CD4-positive, alpha-beta T cell treated with Interleukin-6 at 100 ng/mL for 8 hours (primary cell): ENCODE measurements around the gene SGPL1.

Source experiments
- DNase-seq: peaks from one replicate; pipeline ENCODE4 v3.0.0-alpha.2; 2020; ENCODE audit warnings: mixed read lengths, low spot score

The SGPL1 gene

DNA sequence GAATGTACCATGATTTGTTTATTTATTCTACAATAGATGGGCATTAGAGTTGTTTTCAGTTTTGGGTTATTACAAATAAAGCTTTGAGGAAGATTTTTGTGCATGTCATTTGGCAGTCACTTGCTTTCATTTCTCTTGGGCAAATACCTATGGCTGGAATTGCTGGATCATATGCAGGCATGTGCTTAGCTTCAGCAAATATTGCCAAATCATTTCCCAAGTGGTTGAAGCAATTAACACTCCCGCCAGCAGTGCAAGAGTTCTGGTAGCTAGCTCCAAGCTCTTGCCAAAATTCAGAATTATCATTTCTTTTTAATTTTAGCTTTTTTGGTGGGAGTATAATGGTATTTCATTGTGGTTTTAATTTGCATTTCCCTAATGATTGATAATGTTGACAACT, 105.5 kb downstream of the SGPL1 start:
- DNase-seq = no peak

DNA sequence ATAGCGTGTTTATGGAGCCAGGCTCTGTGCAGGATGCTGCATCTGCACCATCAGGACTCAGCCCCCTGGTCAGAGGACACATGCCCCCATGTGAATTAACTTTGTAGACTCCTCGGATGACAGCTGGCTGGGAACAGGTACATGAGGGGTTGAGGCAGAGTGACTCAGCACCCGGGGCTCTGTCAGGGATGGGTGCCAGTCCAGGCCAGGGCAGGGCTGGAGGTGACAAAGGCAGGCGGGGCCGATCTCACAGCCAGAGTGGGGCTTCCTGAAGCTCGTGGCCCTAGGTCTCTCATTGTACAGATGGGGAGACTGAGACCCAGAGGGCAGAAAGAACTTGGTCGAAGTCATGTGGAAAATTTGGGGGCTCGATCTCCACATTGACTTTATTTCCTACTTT, 107.9 kb downstream of the SGPL1 start:
- DNase-seq = no peak

DNA sequence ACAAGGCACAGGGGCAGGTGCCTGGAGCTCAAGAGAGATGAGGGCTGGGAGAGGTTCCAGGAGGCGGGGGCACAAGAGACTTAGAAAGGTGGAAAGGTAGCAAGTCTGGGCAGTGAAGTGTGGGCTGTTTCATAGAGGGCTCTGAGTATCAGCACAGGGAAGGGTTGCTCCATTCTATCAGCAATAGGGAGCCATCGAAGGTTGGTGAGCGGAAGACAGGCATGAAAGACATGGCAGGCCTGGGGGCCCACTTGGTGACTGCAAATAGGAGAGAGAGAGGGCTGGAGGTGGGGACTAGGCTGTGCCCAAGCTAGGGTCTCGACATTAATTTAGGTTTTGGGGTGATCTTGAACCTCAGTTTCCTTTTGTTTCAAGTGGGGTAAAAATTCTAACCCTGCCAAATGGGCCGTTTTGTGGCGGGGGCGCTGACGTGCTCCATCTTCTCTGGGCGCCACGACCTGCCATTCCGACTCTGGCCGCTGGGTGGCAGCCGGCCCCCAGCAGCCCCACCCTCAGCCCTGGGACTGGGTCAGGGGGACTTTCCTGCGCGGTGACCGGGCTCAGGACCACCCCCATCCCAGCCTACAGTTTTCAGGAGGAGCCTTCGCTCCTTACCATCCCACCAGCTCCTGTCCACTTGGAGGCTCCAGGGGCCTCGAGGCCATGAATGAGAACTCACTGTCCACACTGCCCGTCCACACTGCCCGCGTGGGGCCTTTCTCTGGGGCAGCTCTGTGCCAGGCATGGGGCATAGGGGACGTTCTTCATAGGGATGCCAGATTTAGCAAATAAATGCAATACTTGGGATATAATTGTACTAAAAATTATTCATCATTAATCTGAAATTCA, 109.9 kb downstream of the SGPL1 start:
- DNase-seq = peak; percentile 11

DNA sequence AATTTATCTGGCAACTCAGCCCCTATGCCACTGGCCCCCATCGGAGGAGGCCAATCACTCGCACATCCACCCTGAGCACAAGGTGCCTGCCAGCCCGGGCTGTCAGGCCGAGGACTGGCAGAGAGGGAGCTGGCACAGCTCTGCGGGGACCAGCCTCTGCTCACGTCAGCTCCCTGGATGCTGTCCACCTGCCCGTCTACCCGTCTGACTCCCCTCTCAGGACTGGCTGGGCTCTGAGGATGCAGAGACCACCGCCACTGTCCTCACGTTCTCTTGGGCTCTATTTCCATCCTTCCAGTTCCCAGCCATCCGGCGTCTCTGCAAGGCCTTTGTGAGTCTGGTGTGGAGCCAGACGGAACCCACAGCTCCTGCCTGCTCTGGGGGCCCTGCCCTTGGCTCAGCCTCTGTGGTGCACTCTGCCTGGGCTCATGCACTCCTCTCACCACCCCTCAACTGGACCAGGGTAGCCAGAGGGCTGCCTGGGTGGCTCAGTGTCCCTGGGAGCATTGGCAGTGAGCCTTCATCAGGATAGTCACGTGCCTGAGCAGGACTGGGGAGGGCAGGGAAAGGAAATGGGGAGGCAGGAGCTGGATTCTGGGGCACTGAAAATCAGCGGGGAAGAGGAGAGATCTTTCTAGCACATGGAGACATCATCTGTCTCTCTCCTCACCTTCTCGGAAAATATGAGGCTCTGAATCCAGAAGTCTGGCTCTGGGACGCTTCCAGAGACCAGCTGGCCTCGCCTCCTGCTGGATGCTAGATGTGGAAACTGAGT, 110.7 kb downstream of the SGPL1 start:
- no peak for DNase-seq

DNA sequence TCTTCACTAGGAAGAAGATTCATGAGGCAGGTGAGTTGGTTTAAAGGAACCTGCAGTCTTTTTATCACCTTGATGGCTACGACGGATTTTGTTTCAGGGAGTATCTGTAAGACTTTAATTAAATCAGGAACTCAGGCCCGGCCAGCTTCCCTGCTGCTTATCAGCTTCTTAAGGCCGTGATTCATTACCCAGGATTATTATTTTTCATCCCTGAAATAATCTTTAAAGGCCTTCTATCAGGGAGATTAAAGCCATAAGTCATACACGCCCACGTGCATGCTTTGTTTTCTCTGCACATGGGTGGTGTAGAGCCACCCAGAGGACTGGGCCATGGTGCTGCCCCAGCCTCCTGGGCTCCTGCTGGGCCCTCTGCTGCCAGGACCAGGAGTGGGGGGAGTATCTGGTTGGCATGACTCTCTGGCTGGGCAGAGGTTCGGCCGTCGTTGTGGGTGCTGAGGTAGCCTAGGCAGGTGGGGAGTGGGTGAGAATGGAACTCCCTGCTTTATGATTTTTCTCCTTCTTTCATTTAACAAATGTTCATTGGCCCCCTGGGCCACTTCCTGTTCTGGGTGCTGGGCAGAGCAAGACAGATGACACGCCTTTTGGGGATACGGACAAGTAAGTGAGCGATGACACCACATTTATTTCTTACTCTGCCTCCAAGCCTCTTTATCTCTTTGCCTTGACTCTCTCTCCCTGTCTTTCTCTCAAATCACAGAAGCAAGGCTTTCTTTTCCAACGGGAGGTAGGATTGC, 111.6 kb downstream of the SGPL1 start:
- DNase-seq = no peak

DNA sequence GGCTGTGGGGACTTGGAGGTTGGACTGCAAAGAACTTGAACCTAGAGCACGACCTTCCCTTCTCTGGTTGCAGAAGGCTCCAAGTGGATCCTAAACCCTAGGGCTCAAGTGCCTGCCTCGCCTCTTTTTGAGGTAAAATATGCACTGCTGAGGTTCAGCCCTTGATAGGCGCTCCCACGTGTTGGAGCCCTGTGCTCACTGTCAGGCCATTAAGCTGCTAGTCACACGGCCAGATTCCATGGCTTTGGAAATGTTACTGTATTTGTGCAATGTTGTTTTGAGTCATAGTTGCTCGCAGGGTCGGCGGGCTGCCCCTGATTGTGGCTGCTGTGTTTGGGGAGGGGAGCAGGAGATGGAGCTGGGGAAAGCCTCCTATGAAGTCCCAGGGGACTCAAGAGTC, 112.4 kb downstream of the SGPL1 start:
- DNase-seq = no peak

DNA sequence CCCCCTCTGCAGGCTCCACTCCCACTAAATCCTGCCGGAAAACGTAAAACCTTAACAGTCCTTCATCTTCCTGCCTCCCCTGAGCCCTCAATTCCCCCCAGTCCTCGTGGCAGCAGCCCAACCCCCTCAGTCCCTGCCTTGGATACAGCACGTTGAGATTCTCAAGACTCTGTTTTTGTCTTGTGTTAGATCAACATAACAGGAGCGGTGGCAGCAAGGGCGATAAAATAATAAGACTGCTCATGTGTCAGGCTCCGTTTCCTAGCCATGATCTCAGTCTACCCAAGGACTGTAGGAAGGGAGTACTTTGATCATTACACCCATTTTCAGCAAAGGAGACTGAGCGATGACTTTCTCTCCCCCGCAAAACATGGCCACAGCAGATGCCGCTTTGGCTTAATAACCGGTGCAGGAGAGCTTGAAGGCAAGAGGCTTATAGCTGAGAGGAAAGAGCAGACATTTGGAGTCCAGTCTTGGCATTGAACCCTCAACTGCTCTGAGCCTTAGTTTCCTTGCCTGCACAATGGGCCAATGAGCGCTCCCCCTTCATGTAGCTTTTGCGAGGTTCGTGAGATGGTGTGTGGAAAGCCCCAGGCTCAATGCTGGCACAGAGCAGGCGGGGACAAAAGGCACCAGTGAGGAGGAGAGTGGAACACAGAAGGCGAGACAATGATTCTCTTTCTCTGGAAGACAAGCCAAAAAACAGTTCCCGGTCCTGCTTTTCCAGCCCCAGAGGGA, 114.7 kb downstream of the SGPL1 start:
- DNase-seq = no peak
